KMS-11 (cell line): ENCODE results near the gene B4GALT1.

Experiments used
- H2AFZ ChIP-seq: fragments of 200-600 bp; sonication (generic); 2 replicates; pipeline ENCODE4 v1.6.1; 2016; ENCODE audit warnings: antibody characterized with exemption, mixed run types, low read depth
- H3K27ac ChIP-seq: fragments of 200-600 bp; sonication (generic); 2 replicates; pipeline ENCODE4 v1.6.1; 2016; ENCODE audit warnings: mild to moderate bottlenecking, mixed run types
- H3K27me3 ChIP-seq: fragments of 200-600 bp; sonication (generic); 2 replicates; pipeline ENCODE4 v1.6.1; 2017; ENCODE audit warnings: mild to moderate bottlenecking, low read depth, mixed run types, moderate library complexity; ENCODE audit not compliant: insufficient read depth
- H3K36me3 ChIP-seq: fragments of 200-600 bp; sonication (generic); 2 replicates; pipeline ENCODE4 v1.6.1; 2017; ENCODE audit warnings: mild to moderate bottlenecking, mixed run types; ENCODE audit not compliant: insufficient read depth
- H3K4me1 ChIP-seq: fragments of 200-600 bp; sonication (generic); 2 replicates; pipeline ENCODE4 v1.6.1; 2016; ENCODE audit warnings: mild to moderate bottlenecking, low read depth, mixed run types; ENCODE audit not compliant: poor library complexity, severe bottlenecking
- H3K4me2 ChIP-seq: fragments of 200-600 bp; sonication (generic); 2 replicates; pipeline ENCODE4 v1.7.0; 2016; ENCODE audit warnings: mild to moderate bottlenecking, mixed run types
- H3K4me3 ChIP-seq: fragments of 200-600 bp; sonication (generic); IDR thresholded peaks from 2 replicates; pipeline ENCODE4 v1.6.1; 2017; ENCODE audit warnings: low read depth, low read length, mixed read lengths; ENCODE audit not compliant: insufficient read depth
- H3K79me2 ChIP-seq: fragments of 200-600 bp; sonication (generic); 2 replicates; pipeline ENCODE4 v1.6.1; 2016; ENCODE audit warnings: low read depth, mixed run types; ENCODE audit not compliant: insufficient read depth
- H3K9ac ChIP-seq: fragments of 200-600 bp; sonication (generic); 2 replicates; pipeline ENCODE4 v1.6.1; 2016; ENCODE audit warnings: mild to moderate bottlenecking, mixed run types
- H4K20me1 ChIP-seq: fragments of 200-600 bp; sonication (generic); 2 replicates; pipeline ENCODE4 v1.6.1; 2016; ENCODE audit warnings: mild to moderate bottlenecking, mixed run types; ENCODE audit not compliant: insufficient read depth
- TF ChIP-seq, protein P1 (sequence below): fragments of 200-600 bp; sonication (generic); conservative IDR thresholded peaks from 2 replicates; pipeline ENCODE4 v1.6.1; 2017; ENCODE audit warnings: low read depth, mild to moderate bottlenecking, antibody characterized with exemption, low read length, moderate library complexity, mixed read lengths

B4GALT1 gene

DNA sequence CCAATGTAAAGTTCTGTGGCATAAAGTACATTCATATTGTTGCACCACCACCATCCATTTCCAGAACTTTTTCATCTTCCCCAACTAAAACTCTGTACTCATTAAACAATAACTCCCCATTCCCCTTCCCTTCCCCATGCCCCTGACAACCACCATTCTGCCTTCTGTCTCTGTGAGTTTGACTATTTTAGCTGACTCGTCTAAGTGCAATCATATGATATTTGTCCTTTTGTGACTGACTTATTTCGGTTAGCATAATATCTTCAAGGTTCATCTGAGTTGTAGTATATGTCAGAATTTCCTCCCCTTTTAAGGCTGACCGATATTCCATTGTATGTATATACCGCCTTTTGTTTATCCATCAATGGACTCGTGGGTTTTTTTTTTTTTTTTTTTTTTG lies 61.6 kb downstream of the B4GALT1 start:
- no peak overlapping the region for H3K9ac ChIP-seq
- H2AFZ ChIP-seq = no peak overlapping the region
- H3K36me3 ChIP-seq = no peaks in the 10 kb centered on the region
- TF ChIP-seq, protein P1, sequence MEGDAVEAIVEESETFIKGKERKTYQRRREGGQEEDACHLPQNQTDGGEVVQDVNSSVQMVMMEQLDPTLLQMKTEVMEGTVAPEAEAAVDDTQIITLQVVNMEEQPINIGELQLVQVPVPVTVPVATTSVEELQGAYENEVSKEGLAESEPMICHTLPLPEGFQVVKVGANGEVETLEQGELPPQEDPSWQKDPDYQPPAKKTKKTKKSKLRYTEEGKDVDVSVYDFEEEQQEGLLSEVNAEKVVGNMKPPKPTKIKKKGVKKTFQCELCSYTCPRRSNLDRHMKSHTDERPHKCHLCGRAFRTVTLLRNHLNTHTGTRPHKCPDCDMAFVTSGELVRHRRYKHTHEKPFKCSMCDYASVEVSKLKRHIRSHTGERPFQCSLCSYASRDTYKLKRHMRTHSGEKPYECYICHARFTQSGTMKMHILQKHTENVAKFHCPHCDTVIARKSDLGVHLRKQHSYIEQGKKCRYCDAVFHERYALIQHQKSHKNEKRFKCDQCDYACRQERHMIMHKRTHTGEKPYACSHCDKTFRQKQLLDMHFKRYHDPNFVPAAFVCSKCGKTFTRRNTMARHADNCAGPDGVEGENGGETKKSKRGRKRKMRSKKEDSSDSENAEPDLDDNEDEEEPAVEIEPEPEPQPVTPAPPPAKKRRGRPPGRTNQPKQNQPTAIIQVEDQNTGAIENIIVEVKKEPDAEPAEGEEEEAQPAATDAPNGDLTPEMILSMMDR = no peak
- no peak overlapping the region for H3K27ac ChIP-seq
- H3K27me3 ChIP-seq = no peaks in the 10 kb centered on the region
- H3K79me2 ChIP-seq = no peaks in the 10 kb centered on the region
- no peaks in the 10 kb centered on the region for H3K4me1 ChIP-seq
- no peak overlapping the region for H3K4me3 ChIP-seq
- no peak overlapping the region for H3K4me2 ChIP-seq
- H4K20me1 ChIP-seq = no peaks in the 10 kb centered on the region

DNA sequence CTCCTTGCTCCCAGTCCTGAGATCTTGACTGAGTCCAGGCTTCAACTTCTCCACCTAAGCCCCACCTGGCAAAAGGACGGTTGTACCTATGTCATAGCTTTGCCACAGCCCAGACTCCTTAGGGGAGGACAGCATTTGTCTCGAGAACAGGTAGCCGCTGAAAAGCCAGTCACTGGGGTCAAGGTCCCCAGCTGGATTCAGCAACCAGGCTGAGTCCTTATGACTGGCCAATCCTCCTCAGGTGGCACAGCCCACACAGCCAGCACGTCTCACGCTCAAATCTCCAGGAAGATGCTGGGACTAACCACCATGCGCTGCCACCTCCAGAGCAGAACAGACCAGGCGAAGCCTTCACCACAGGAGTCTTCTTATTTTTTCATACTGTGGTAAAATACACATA lies 62.7 kb downstream of the B4GALT1 start:
- Histone ChIP-seq H3K27me3 (no peaks in the 10 kb centered on the region), H3K36me3 (no peaks in the 10 kb centered on the region), H3K4me2 (no peak overlapping the region), H3K4me1 (no peaks in the 10 kb centered on the region), H2AFZ (no peak overlapping the region), H3K79me2 (no peaks in the 10 kb centered on the region), H3K9ac (no peak overlapping the region), H4K20me1 (no peaks in the 10 kb centered on the region), H3K4me3 (no peak overlapping the region), H3K27ac (no peak overlapping the region)
- TF ChIP-seq, protein P1 = no peak

DNA sequence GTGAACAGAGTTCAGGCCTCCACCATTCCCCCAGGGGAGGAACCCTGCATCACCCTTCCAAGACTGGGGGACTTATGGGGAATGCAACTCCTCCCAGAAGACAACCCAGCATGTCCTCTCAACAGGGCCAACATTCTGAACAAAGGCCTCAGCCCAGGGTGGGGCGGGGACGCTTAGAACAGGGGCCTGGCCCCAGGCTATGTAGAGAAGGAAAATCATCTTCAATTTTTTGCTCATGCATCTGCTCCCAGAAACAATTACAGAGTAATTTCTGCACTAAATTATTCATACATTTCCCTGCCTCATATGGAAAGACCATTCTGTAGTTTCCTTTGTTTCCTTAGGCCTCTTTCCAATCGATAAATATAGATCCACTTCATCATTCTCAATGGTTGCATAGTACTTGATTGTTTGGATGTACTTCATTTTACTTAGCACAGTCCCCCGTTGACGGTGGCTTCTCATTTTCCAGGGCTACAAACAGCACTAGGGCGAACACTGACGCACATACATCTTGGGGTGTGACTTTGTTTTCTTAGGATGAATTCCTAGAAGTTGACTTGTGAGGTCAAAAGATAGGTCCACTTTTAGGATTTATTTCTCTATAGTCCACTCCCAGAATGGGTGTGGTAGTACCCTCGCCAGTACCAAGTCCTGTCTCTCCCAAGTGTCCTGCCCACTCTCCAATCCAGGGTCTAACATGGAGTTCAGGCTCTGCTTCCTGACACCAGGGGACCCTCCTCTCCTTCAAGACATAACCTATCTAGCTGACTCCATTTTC lies 63.4 kb downstream of the B4GALT1 start:
- no peak overlapping the region for H3K9ac ChIP-seq
- TF ChIP-seq, protein P1 = no peak

DNA sequence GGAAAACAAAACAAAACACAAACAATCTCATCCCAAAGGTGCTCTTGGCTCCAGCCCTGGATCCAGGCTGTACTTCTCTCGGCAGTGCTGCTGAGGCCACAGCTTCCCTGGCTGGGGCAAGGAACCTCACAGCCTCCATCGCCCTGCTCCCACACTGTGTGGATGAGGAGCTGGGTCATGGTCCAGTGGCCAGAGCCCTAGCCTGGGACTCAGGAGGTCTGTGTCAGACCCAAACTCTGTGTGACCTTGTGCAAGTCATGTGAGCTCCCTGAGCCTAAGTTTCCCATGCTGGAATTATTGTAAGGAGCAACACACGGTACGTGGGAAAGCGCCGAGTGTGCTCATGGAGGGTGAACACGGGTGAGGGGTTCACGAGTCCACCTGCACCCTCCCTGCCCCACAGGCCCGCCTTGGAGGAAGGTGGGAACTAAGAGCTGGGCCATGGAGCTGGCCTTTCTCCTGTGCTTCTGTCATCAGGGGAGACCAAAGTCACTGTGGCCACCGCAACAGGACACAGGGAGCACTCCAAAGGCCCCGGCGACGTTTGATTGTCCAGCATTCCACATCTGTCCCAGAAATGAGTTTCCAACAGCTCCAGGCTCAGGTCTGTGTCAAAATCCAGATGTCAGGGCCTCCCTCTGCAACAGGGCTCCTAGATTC lies 64.5 kb downstream of the B4GALT1 start:
- Histone ChIP-seq H2AFZ (no peak overlapping the region), H3K27me3 (no peaks in the 10 kb centered on the region), H3K4me2 (no peak overlapping the region), H3K4me1 (no peaks in the 10 kb centered on the region), H3K36me3 (no peaks in the 10 kb centered on the region), H3K4me3 (no peak overlapping the region), H3K9ac (no peak overlapping the region), H4K20me1 (no peaks in the 10 kb centered on the region), H3K27ac (no peak overlapping the region), H3K79me2 (no peaks in the 10 kb centered on the region)
- TF ChIP-seq, protein P1 = no peak

More for the DNA sequence above, 63.4 kb downstream of the B4GALT1 start:
- H3K27ac ChIP-seq = no peak overlapping the region
- no peak overlapping the region for H3K4me3 ChIP-seq
- no peaks in the 10 kb centered on the region for H3K79me2 ChIP-seq
- H3K36me3 ChIP-seq = no peaks in the 10 kb centered on the region
- no peaks in the 10 kb centered on the region for H4K20me1 ChIP-seq
- H3K4me1 ChIP-seq = no peaks in the 10 kb centered on the region
- H3K4me2 ChIP-seq = no peak overlapping the region
- no peak overlapping the region for H2AFZ ChIP-seq
- H3K27me3 ChIP-seq = no peaks in the 10 kb centered on the region
